HCT116 (cell line): ENCODE results near the gene PRKCZ. TPM values are rescaled to one million over a fixed set of nuclear protein-coding genes. Genes with fewer than 3 reads are reported as not detected.

Experiments used
- ATAC-seq: fragments of 200-7000 bp; cut with Tn5 transposase; 2 replicates; pipeline ENCODE4 v1.9.1; 2020; ENCODE audit warnings: mild to moderate bottlenecking, moderate library complexity
- BruUV-seq: library from RNA; stranded (reverse); fragments of 400-500 nt; replicated peaks from 2 replicates; lab custom pipeline; 2021; lab: Mats Ljungman, UMichigan
- CTCF ChIA-PET: fragments of 300-600 bp; sonication (Branson Sonifier 250); formaldehyde crosslinking; loops from one replicate; lab custom pipeline; 2021; ENCODE audit warnings: antibody characterized with exemption; lab: Charles Lee
- POLR2A ChIA-PET: fragments of 300-600, 350-600 bp; sonication (Branson Sonifier 250); formaldehyde crosslinking; loops from one replicate; lab custom pipeline; 2021; ENCODE audit warnings: antibody characterized with exemption; lab: Charles Lee
- RAD21 ChIA-PET, 2 experiments: fragments of 300-600 bp; sonication (Branson Sonifier 250); formaldehyde crosslinking; loops; one replicate each; lab custom pipeline; 2023; ENCODE audit warnings: low total read pairs in 2 of 2; ENCODE audit not compliant: uncharacterized antibody in 2 of 2, unreplicated experiment in 2 of 2, low non-redundant PET in 1 of 2; lab: Charles Lee
- DNase-seq: peaks from one replicate; pipeline ENCODE4 v3.0.0-alpha.2; 2010; ENCODE audit warnings: low read depth, low spot score
- H2AFZ ChIP-seq: fragments of 200-600 bp; shearing (Covaris generic), sonication (generic); 2 replicates; pipeline ENCODE4 v1.6.1; 2017; ENCODE audit warnings: low read depth, mixed run types, mixed read lengths, antibody characterized with exemption, low read length; ENCODE audit not compliant: poor library complexity, severe bottlenecking
- H3K27ac ChIP-seq: 2 replicates; pipeline ENCODE4 v1.5.1; 2012; ENCODE audit warnings: low read depth, low read length
- H3K27me3 ChIP-seq: fragments of 200-600 bp; sonication (generic); 2 replicates; pipeline ENCODE4 v1.6.1; 2016; ENCODE audit warnings: mixed run types, low read length, mixed read lengths; ENCODE audit not compliant: insufficient read depth
- H3K36me3 ChIP-seq, 2 experiments: fragments of 200-500 bp in 1 of 2; fragments of 200-600 bp in 1 of 2; sonication (Bioruptor generic) in 1 of 2; sonication (generic) in 1 of 2; 2 replicates each; pipeline versions ENCODE4 v1.5.1 to v1.6.1; 2014 to 2016; ENCODE audit warnings: low read length in 2 of 2, inconsistent platforms in 1 of 2, mixed read lengths in 1 of 2, mixed run types in 1 of 2; ENCODE audit not compliant: insufficient read depth in 2 of 2, control insufficient read depth in 1 of 2
- H3K4me1 ChIP-seq, 2 experiments: fragments of 200-600 bp in 1 of 2; sonication (generic) in 1 of 2; 2 replicates each; pipeline versions ENCODE4 v1.5.1 to v1.6.1; 2012 to 2017; ENCODE audit warnings: low read length in 2 of 2, inconsistent platforms in 1 of 2, mild to moderate bottlenecking in 1 of 2, mixed read lengths in 1 of 2, mixed run types in 1 of 2, moderate library complexity in 1 of 2; ENCODE audit not compliant: insufficient read depth in 2 of 2, control insufficient read depth in 1 of 2
- H3K4me2 ChIP-seq: fragments of 200-600 bp; sonication (generic); 2 replicates; pipeline ENCODE4 v1.6.1; 2017; ENCODE audit warnings: mixed run types, low read length, mixed read lengths
- H3K4me3 ChIP-seq, 2 experiments: fragments of 200-600 bp in 1 of 2; sonication (generic) in 1 of 2; replicated peaks in 1 of 2; 2 replicates each; pipeline ENCODE4 v1.5.1; 2011 to 2016; ENCODE audit warnings: low read length in 2 of 2, control low read depth in 1 of 2, low read depth in 1 of 2, mild to moderate bottlenecking in 1 of 2, mixed read lengths in 1 of 2, mixed run types in 1 of 2
- H3K79me2 ChIP-seq: fragments of 200-600 bp; sonication (generic); 2 replicates; pipeline ENCODE4 v1.6.1; 2017; ENCODE audit warnings: mild to moderate bottlenecking, mixed run types, low read length, moderate library complexity, mixed read lengths; ENCODE audit not compliant: insufficient read depth
- H3K9ac ChIP-seq: fragments of 200-600 bp; sonication (generic); 2 replicates; pipeline ENCODE4 v1.6.1; 2016; ENCODE audit warnings: low read length, mixed read lengths
- H3K9me2 ChIP-seq: fragments of 200-600 bp; sonication (generic), shearing (Covaris generic); 2 replicates; pipeline ENCODE4 v1.6.1; 2017; ENCODE audit warnings: mixed run types, mild to moderate bottlenecking, moderate library complexity; ENCODE audit not compliant: insufficient read depth
- H3K9me3 ChIP-seq, 2 experiments: fragments of 200-500 bp in 1 of 2; fragments of 200-600 bp in 1 of 2; sonication (Bioruptor generic) in 1 of 2; sonication (generic) in 1 of 2; 2 replicates each; pipeline ENCODE4 v1.6.1; 2014 to 2017; ENCODE audit warnings: low read length in 2 of 2, mixed read lengths in 2 of 2, inconsistent platforms in 1 of 2, low read depth in 1 of 2, mild to moderate bottlenecking in 1 of 2, mixed run types in 1 of 2, moderate library complexity in 1 of 2; ENCODE audit not compliant: control insufficient read depth in 1 of 2, insufficient read depth in 1 of 2
- H4K20me1 ChIP-seq: fragments of 200-600 bp; sonication (generic), shearing (Covaris generic); 2 replicates; pipeline ENCODE4 v1.6.1; 2017; ENCODE audit warnings: mixed run types, mild to moderate bottlenecking, moderate library complexity; ENCODE audit not compliant: insufficient read depth
- CEBPB ChIP-seq: IDR thresholded peaks from 2 replicates; pipeline ENCODE4 v1.6.1; 2012; ENCODE audit warnings: low read depth
- ELF1 ChIP-seq: IDR thresholded peaks from 2 replicates; pipeline ENCODE4 v1.6.1; 2012; ENCODE audit warnings: low read depth, borderline replicate concordance
- EZH2 ChIP-seq: fragments of 200-600 bp; sonication (generic); IDR thresholded peaks from 2 replicates; pipeline ENCODE4 v1.6.1; 2017; ENCODE audit warnings: antibody characterized with exemption, mixed run types
- EZH2phosphoT487 ChIP-seq: fragments of 200-600 bp; IDR thresholded peaks from 2 replicates; pipeline ENCODE4 v1.6.1; 2018; ENCODE audit warnings: antibody characterized with exemption, borderline replicate concordance
- JUND ChIP-seq: IDR thresholded peaks from 2 replicates; pipeline ENCODE4 v1.6.1; 2012
- POLR2A ChIP-seq: IDR thresholded peaks from 2 replicates; pipeline ENCODE4 v1.7.0; 2011; ENCODE audit warnings: borderline replicate concordance; ENCODE audit not compliant: insufficient read depth, insufficient read length; ENCODE audit errors: extremely low read depth
- POLR2AphosphoS5 ChIP-seq: IDR thresholded peaks from 2 replicates; pipeline ENCODE4 v1.6.1; 2011; ENCODE audit warnings: mild to moderate bottlenecking, low read depth, low read length, moderate library complexity
- RAD21 ChIP-seq: IDR thresholded peaks from 2 replicates; pipeline ENCODE4 v1.6.1; 2012; ENCODE audit warnings: low read depth, mild to moderate bottlenecking
- SIN3A ChIP-seq: IDR thresholded peaks from 2 replicates; pipeline ENCODE4 v1.6.1; 2012; ENCODE audit warnings: low read depth
- SRF ChIP-seq: IDR thresholded peaks from 2 replicates; pipeline ENCODE4 v1.6.1; 2012; ENCODE audit warnings: low read depth
- TCF7L2 ChIP-seq: IDR thresholded peaks from 2 replicates; pipeline ENCODE4 v1.7.0; 2011; ENCODE audit warnings: borderline replicate concordance, inconsistent platforms; ENCODE audit not compliant: insufficient read depth, insufficient read length; ENCODE audit errors: extremely low read depth
- YY1 ChIP-seq: IDR thresholded peaks from 2 replicates; pipeline ENCODE4 v1.6.1; 2011; ENCODE audit warnings: low read length, low read depth, moderate library complexity, mild to moderate bottlenecking; ENCODE audit not compliant: insufficient replicate concordance; ENCODE audit errors: extremely low read depth
- ZFX ChIP-seq: fragments of 450-650 bp; IDR thresholded peaks from 2 replicates; pipeline ENCODE4 v1.6.1; 2017
- ZNF274 ChIP-seq: fragments of 200-500 bp; sonication (Bioruptor generic); IDR thresholded peaks from 2 replicates; pipeline ENCODE4 v1.6.1; 2014; ENCODE audit warnings: mild to moderate bottlenecking, low read depth, low read length, inconsistent platforms
- intact Hi-C: fragments of 100-400 bp; cut with micrococcal nuclease; formaldehyde crosslinking; loops from 2 replicates; pipeline ENCODE4 v1.10.0; 2022
- total RNA-seq: library from RNA; stranded (reverse); gene quantifications from one replicate; pipeline ENCODE4 v1.2.1, GENCODE V29; 2021; ENCODE audit not compliant: unreplicated experiment
- TF ChIP-seq, protein P1 (sequence below): IDR thresholded peaks from 2 replicates; pipeline ENCODE4 v1.6.1; 2011; ENCODE audit warnings: mild to moderate bottlenecking, low read length, moderate library complexity; ENCODE audit not compliant: insufficient replicate concordance; ENCODE audit errors: extremely low read depth
- TF ChIP-seq, protein P2 (sequence below): IDR thresholded peaks from 2 replicates; pipeline ENCODE4 v1.6.1; 2012; ENCODE audit warnings: low read depth

Gene PRKCZ
- total RNA-seq, 1 experiment from 2014 or later = 46.8 TPM

DNA sequence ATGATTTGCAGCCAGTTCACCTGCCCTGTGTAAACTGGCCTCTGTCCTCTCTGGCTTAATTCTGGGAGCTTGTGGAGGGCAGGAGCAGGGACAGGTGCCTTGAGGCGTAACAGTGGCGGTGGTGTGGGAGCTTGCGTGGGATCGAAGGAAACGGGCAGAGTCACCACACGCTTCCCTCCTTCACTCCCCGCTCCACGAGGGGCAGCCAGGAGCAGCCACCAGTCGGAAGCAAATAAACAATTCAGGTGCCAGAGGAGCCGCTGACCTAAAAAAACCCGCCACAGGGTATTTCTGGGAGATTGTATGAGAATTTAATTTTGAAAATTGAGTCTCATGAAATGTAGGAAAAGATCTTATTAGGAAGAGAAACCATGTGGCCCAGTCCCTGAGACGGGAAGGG is 118.3 kb downstream of the PRKCZ start:
- no peaks in the 10 kb centered on the region for H3K9me2 ChIP-seq
- no peaks in the 10 kb centered on the region for H4K20me1 ChIP-seq
- no peak overlapping the region for H3K4me2 ChIP-seq
- no peak overlapping the region for H3K27ac ChIP-seq
- H3K36me3 ChIP-seq = no peaks in the 10 kb centered on the region
- intact Hi-C loops = no loop called here
- H3K9me3 ChIP-seq = peaks cover 3 to 6% of the 10 kb centered on the region in 2 experiments; a peak in 2 of 4 replicates
- H3K27me3 ChIP-seq = no peaks in the 10 kb centered on the region
- RAD21 ChIA-PET = no interaction called here
- no peak overlapping the region for H2AFZ ChIP-seq
- ATAC-seq = no peak
- H3K79me2 ChIP-seq = no peaks in the 10 kb centered on the region
- H3K4me1 ChIP-seq = no peaks in the 10 kb centered on the region
- no peak overlapping the region for H3K4me3 ChIP-seq
- CTCF ChIA-PET = no interaction called here
- no peak for DNase-seq
- no peak overlapping the region for H3K9ac ChIP-seq
- POLR2A ChIA-PET = no interaction called here
- no TSS peak for BruUV-seq
- no peak for TF ChIP-seq JUND
- no peak for TF ChIP-seq EZH2phosphoT487
- TF ChIP-seq, protein P1, sequence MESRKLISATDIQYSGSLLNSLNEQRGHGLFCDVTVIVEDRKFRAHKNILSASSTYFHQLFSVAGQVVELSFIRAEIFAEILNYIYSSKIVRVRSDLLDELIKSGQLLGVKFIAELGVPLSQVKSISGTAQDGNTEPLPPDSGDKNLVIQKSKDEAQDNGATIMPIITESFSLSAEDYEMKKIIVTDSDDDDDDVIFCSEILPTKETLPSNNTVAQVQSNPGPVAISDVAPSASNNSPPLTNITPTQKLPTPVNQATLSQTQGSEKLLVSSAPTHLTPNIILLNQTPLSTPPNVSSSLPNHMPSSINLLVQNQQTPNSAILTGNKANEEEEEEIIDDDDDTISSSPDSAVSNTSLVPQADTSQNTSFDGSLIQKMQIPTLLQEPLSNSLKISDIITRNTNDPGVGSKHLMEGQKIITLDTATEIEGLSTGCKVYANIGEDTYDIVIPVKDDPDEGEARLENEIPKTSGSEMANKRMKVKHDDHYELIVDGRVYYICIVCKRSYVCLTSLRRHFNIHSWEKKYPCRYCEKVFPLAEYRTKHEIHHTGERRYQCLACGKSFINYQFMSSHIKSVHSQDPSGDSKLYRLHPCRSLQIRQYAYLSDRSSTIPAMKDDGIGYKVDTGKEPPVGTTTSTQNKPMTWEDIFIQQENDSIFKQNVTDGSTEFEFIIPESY = no peak
- TF ChIP-seq EZH2 = no peak
- no peak for TF ChIP-seq ZNF274
- no peak for TF ChIP-seq ZFX
- TF ChIP-seq RAD21 = no peak
- no peak for TF ChIP-seq POLR2AphosphoS5
- TF ChIP-seq POLR2A = no peak
- no peak for TF ChIP-seq YY1
- no peak for TF ChIP-seq SIN3A
- no peak for TF ChIP-seq ELF1
- TF ChIP-seq CEBPB = no peak
- TF ChIP-seq TCF7L2 = no peak
- TF ChIP-seq SRF = no peak
- TF ChIP-seq, protein P2, sequence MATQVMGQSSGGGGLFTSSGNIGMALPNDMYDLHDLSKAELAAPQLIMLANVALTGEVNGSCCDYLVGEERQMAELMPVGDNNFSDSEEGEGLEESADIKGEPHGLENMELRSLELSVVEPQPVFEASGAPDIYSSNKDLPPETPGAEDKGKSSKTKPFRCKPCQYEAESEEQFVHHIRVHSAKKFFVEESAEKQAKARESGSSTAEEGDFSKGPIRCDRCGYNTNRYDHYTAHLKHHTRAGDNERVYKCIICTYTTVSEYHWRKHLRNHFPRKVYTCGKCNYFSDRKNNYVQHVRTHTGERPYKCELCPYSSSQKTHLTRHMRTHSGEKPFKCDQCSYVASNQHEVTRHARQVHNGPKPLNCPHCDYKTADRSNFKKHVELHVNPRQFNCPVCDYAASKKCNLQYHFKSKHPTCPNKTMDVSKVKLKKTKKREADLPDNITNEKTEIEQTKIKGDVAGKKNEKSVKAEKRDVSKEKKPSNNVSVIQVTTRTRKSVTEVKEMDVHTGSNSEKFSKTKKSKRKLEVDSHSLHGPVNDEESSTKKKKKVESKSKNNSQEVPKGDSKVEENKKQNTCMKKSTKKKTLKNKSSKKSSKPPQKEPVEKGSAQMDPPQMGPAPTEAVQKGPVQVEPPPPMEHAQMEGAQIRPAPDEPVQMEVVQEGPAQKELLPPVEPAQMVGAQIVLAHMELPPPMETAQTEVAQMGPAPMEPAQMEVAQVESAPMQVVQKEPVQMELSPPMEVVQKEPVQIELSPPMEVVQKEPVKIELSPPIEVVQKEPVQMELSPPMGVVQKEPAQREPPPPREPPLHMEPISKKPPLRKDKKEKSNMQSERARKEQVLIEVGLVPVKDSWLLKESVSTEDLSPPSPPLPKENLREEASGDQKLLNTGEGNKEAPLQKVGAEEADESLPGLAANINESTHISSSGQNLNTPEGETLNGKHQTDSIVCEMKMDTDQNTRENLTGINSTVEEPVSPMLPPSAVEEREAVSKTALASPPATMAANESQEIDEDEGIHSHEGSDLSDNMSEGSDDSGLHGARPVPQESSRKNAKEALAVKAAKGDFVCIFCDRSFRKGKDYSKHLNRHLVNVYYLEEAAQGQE = no peak
